GM23338 (cell line): ENCODE results near the gene CYP4F8.
"Not testable (repeated sequence)": the region's sequence is repeated elsewhere in the genome, so short reads cannot be mapped to it uniquely, and the experiment has no call there.

ENCODE experiments used
- CREB1 ChIP-seq: fragments of 250-450 bp; sonication (Bioruptor Pico); IDR thresholded peaks from 2 replicates; pipeline ENCODE4 v1.5.0; 2020; ENCODE audit warnings: low read depth, mild to moderate bottlenecking, moderate library complexity
- CTCF ChIP-seq, 2 experiments: fragments of 200-600 bp in 1 of 2; sonication (generic) in 1 of 2; conservative IDR thresholded peaks; 2 replicates each; pipeline versions ENCODE4 v1.5.1 to v1.6.1; 2016 to 2017; ENCODE audit warnings: antibody characterized with exemption in 2 of 2, low read depth in 2 of 2, mild to moderate bottlenecking in 2 of 2, moderate library complexity in 1 of 2
- EZH2 ChIP-seq: fragments of 200-600 bp; sonication (generic); IDR thresholded peaks from one replicate; pipeline ENCODE4 v1.8.0; 2017; ENCODE audit warnings: antibody characterized with exemption, mild to moderate bottlenecking, low read depth; ENCODE audit not compliant: unreplicated experiment
- EZH2phosphoT487 ChIP-seq: fragments of 200-600 bp; sonication (generic); IDR thresholded peaks from one replicate; pipeline ENCODE4 v1.8.1; 2018; ENCODE audit warnings: antibody characterized with exemption; ENCODE audit not compliant: unreplicated experiment
- JUNB ChIP-seq: IDR thresholded peaks from one replicate; pipeline ENCODE4 v1.6.1; 2016; ENCODE audit warnings: antibody characterized with exemption; ENCODE audit not compliant: unreplicated experiment
- NANOG ChIP-seq: IDR thresholded peaks from 2 replicates; pipeline ENCODE4 v1.6.1; 2016; ENCODE audit warnings: antibody characterized with exemption, borderline replicate concordance
- POLR2AphosphoS5 ChIP-seq: IDR thresholded peaks from 2 replicates; pipeline ENCODE4 v1.6.1; 2016; ENCODE audit warnings: antibody characterized with exemption, low read depth
- STAT1 ChIP-seq: IDR thresholded peaks from one replicate; pipeline ENCODE4 v1.6.1; 2016; ENCODE audit warnings: antibody characterized with exemption; ENCODE audit not compliant: unreplicated experiment
- ZNF462 ChIP-seq: fragments of 250-450 bp; sonication (Bioruptor Pico); IDR thresholded peaks from 2 replicates; pipeline ENCODE4 v1.5.0; 2020; ENCODE audit warnings: mild to moderate bottlenecking, moderate library complexity
- TF ChIP-seq, protein P1 (sequence below): IDR thresholded peaks from 2 replicates; pipeline ENCODE4 v1.6.1; 2016; ENCODE audit warnings: antibody characterized with exemption
- TF ChIP-seq, protein P2 (sequence below): IDR thresholded peaks from one replicate; pipeline ENCODE4 v1.6.1; 2018; ENCODE audit warnings: antibody characterized with exemption; ENCODE audit not compliant: unreplicated experiment

DNA sequence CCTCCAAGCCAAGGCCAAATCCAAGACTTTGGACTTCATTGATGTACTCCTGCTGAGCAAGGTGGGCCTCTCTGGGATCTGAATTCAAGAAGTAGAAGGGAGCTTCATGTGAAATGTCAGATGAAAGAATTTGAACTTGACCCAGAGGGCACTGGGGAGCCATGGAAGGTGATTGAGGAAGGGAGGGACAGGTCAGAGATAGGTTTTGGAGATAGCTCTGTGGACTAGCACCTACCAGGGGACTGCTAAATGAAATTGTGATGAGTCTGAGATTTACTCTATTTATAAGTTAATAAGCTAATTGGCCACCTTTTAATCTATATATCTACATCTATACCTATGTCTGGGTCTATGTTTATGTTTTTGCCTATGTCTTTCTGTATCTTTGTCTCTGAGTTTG is 35.1 kb downstream of the CYP4F8 start:
- not testable (repeated sequence) for TF ChIP-seq CTCF (conservative IDR thresholded peaks at IDR 0.05; ENCODE audit: low read depth in 2 of 2); EZH2phosphoT487; STAT1; CREB1 (CRISPR knock-in tag); EZH2; POLR2AphosphoS5; JUNB; ZNF462 (CRISPR knock-in tag); NANOG
- TF ChIP-seq, protein P1, sequence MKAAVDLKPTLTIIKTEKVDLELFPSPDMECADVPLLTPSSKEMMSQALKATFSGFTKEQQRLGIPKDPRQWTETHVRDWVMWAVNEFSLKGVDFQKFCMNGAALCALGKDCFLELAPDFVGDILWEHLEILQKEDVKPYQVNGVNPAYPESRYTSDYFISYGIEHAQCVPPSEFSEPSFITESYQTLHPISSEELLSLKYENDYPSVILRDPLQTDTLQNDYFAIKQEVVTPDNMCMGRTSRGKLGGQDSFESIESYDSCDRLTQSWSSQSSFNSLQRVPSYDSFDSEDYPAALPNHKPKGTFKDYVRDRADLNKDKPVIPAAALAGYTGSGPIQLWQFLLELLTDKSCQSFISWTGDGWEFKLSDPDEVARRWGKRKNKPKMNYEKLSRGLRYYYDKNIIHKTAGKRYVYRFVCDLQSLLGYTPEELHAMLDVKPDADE = not testable (repeated sequence)
- TF ChIP-seq, protein P2, sequence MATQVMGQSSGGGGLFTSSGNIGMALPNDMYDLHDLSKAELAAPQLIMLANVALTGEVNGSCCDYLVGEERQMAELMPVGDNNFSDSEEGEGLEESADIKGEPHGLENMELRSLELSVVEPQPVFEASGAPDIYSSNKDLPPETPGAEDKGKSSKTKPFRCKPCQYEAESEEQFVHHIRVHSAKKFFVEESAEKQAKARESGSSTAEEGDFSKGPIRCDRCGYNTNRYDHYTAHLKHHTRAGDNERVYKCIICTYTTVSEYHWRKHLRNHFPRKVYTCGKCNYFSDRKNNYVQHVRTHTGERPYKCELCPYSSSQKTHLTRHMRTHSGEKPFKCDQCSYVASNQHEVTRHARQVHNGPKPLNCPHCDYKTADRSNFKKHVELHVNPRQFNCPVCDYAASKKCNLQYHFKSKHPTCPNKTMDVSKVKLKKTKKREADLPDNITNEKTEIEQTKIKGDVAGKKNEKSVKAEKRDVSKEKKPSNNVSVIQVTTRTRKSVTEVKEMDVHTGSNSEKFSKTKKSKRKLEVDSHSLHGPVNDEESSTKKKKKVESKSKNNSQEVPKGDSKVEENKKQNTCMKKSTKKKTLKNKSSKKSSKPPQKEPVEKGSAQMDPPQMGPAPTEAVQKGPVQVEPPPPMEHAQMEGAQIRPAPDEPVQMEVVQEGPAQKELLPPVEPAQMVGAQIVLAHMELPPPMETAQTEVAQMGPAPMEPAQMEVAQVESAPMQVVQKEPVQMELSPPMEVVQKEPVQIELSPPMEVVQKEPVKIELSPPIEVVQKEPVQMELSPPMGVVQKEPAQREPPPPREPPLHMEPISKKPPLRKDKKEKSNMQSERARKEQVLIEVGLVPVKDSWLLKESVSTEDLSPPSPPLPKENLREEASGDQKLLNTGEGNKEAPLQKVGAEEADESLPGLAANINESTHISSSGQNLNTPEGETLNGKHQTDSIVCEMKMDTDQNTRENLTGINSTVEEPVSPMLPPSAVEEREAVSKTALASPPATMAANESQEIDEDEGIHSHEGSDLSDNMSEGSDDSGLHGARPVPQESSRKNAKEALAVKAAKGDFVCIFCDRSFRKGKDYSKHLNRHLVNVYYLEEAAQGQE = not testable (repeated sequence)
